Measurements from ENCODE around the gene TPRG1.

Gene TPRG1

DNA sequence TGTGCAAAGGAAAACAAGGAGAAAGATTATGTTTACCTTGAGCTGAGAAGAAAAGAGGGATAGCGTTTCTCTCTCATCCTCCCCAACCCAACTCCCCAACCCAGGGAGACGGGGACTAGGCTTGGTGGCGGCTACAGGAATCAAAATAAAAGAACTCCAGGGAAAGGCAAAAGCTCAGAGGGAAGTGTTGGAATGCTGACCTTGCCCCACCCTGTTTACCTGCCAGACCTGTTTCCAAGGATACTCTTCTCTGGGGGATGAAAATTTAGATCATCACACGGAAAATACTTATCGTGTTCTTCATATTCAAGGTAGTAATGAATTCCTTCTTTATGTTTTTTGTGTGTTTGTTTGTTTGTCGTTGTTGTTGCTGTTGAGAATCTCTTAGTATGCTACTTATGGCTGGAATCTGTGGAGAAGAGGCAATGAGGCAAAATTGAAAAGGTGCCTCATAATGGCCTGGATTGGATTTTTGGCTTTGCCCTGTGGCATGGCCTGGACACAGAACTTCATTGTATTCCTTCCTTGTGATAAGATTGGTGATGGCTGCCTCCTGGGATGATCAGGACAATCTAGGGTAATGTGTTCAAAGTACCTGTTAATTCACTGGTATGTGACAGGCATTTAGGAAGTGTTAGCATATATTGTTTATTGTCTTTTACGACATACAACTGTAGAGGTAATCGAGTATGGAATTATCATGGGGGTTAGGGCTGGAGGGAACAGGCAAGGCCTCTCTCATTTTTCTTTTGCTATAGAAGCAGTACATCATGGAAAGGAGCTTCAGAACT is 11.1 kb upstream of the TPRG1 start:
- H3K4me3 ChIP-seq (ENCODE audit: low read depth, low read length) = no peak overlapping the region
- TF ChIP-seq, protein P1, sequence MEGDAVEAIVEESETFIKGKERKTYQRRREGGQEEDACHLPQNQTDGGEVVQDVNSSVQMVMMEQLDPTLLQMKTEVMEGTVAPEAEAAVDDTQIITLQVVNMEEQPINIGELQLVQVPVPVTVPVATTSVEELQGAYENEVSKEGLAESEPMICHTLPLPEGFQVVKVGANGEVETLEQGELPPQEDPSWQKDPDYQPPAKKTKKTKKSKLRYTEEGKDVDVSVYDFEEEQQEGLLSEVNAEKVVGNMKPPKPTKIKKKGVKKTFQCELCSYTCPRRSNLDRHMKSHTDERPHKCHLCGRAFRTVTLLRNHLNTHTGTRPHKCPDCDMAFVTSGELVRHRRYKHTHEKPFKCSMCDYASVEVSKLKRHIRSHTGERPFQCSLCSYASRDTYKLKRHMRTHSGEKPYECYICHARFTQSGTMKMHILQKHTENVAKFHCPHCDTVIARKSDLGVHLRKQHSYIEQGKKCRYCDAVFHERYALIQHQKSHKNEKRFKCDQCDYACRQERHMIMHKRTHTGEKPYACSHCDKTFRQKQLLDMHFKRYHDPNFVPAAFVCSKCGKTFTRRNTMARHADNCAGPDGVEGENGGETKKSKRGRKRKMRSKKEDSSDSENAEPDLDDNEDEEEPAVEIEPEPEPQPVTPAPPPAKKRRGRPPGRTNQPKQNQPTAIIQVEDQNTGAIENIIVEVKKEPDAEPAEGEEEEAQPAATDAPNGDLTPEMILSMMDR (IDR thresholded peaks at IDR 0.05; ENCODE audit: insufficient read depth, low read depth, low read length, missing control alignments) = no peak
- no peak for DNase-seq (ENCODE audit: low read depth)

DNA sequence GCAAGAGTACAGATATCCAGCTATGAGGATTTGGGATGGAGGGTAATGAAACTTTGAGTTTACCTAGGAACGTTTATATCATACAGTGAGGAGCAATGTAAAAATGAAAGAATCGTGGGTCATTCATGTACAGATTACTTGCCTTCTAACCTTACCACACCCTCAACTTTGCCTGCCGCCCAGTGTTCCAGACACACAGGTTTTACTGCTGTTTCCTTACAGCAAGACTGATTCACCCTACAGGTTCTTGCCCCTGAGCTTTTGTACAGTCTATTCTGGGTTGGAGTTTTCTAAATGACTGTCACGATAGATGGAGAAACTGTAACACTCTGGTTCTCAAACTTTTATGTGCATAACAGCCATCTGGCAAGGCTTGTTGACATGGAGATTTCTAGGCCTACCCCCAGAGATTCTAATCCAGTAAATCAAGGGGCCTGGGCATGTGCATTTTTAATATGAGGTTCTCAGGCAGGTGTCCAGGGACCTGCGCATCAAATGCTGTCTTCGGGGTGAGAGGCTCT is 6.6 kb upstream of the TPRG1 start:
- no peak for DNase-seq (ENCODE audit: low read depth)
- TF ChIP-seq, protein P1 (IDR thresholded peaks at IDR 0.05; ENCODE audit: insufficient read depth, low read depth, low read length, missing control alignments) = no peak
- no peak overlapping the region for H3K4me3 ChIP-seq (ENCODE audit: low read depth, low read length)

DNA sequence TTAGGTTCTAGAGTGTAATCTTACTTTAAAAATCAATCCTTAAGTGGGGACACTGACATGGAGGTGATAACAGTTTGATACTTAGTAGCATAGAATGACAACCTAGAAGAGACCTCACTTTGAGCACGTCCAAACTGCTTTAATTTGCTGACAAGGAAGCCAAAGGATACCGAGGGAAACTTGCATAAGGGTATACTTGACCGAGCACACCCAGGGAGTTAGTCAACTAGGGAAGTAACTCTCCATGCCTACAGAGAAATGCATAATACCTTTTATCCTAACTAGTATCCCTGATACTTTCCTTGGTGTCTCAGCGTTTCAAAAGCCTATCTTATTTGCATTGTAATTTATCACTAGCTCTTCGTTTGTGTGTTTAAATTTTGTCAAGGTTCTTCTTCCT is 5.5 kb upstream of the TPRG1 start:
- TF ChIP-seq, protein P1 (IDR thresholded peaks at IDR 0.05; ENCODE audit: insufficient read depth, low read depth, low read length, missing control alignments) = no peak
- DNase-seq (ENCODE audit: low read depth) = no peak
- no peak overlapping the region for H3K4me3 ChIP-seq (ENCODE audit: low read depth, low read length)

DNA sequence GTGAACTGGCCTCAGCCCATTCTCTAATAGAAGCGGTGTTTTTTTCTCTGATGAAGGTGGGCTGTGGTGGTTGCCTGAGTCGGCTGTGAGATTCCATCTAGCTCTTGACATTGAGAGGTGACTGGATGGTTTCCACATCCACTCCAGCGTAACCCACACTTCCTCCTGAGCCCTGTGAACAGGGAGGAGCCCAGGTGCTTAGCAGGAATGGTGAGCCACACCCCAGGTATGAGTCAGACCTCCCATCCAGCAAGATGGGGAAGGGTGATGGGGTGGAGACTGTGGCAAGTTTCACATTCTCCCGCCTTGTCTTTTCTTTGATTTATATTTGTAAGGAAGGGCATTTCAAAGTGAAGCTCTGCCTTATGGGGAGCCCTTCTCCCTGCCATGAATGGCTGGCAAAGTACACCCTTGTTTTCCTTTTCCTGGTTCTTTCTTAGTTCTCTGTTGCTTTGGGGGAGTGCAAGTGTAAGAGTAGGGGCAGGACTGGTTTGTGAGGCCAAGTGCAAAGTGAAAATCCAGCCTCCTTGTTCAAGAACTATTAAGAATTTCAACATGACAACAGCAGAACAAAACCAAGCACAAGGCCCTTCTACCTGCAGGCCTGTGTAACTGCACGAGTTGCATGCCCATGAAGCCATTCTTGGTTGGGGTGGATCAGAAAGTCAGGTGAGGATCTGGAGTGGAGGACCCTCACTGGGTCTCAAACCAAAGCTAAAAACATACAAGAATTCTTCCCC is 4.6 kb upstream of the TPRG1 start:
- H3K4me3 ChIP-seq (ENCODE audit: low read depth, low read length) = no peak overlapping the region
- TF ChIP-seq, protein P1 (IDR thresholded peaks at IDR 0.05; ENCODE audit: insufficient read depth, low read depth, low read length, missing control alignments) = no peak
- DNase-seq (ENCODE audit: low read depth) = no peak

DNA sequence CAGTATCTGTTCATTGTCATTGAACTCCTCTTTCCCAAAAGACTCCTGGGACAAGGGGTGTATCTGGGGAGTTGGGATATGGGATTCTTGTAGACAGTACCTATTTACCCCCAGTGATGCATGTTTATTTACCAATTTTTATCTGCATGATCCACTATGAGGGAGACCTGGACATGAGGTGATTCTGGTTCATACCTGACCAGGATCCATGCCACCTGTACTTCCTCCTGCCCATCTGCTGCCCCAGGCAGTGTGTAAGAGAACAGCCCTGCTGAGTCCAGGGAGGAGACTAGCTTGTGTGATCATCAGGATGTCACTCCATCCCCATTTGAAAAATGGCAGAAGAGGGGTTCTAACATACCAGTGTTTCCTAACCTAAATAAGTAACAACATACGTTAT is 3.1 kb upstream of the TPRG1 start:
- H3K4me3 ChIP-seq (ENCODE audit: low read depth, low read length) = no peak overlapping the region
- no peak for DNase-seq (ENCODE audit: low read depth)
- TF ChIP-seq, protein P1 (IDR thresholded peaks at IDR 0.05; ENCODE audit: insufficient read depth, low read depth, low read length, missing control alignments) = no peak

DNA sequence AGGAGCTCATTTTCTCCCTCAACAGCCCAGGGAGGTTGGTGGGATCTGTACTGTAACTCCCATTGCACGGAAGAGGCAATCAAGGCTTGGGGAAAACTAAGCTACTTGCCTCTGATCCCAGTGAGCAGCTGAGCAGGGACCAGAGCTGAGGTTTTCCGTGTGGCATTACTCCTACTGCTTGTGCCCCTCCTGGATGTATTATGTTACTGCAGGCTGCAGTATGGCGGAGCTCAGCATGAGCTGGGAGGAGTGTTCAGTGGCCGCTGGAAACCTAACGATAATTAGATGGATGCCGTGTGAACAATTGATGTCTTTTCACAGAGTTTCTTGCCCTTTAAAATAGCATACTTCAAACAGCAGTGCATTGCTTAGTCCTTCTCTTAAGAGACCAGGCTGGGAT is 2.0 kb upstream of the TPRG1 start:
- no peak overlapping the region for H3K4me3 ChIP-seq (ENCODE audit: low read depth, low read length)
- TF ChIP-seq, protein P1 (IDR thresholded peaks at IDR 0.05; ENCODE audit: insufficient read depth, low read depth, low read length, missing control alignments) = no peak
- no peak for DNase-seq (ENCODE audit: low read depth)
